ENCODE measurements around the gene LMCD1. TPM values are rescaled to one million over a fixed set of nuclear protein-coding genes. Genes with fewer than 3 reads are reported as not detected.
A peak's percentile ranks its signal among the peaks of the same experiment; 100 is the strongest.

The LMCD1 gene
- total RNA-seq, 1 donor from 2014 or later, result 69.0 TPM

GRCh38 chr3:8617921-8618320 lies 116.3 kb downstream of the LMCD1 start:
- no peak overlapping the region for H3K4me3 ChIP-seq (ENCODE audit: low read depth, low read length)
- DNase-seq (ENCODE audit: low read depth), result no peak
- TF ChIP-seq CTCF (conservative IDR thresholded peaks at IDR 0.05; ENCODE audit: low read depth, low read length), result no peak

- no peak overlapping the region for H3K4me3 ChIP-seq (ENCODE audit: low read depth, low read length)
- TF ChIP-seq CTCF (conservative IDR thresholded peaks at IDR 0.05; ENCODE audit: low read depth, low read length), result no peak
- DNase-seq (ENCODE audit: low read depth), result no peak
Measured at GRCh38 chr3:8618950-8619349, 117.3 kb downstream of the LMCD1 start.

- H3K4me3 ChIP-seq (ENCODE audit: low read depth, low read length), result no peak overlapping the region
- no peak for DNase-seq (ENCODE audit: low read depth)
- no peak for TF ChIP-seq CTCF (conservative IDR thresholded peaks at IDR 0.05; ENCODE audit: low read depth, low read length)
Measured at GRCh38 chr3:8619548-8619947, 117.9 kb downstream of the LMCD1 start.

- no peak overlapping the region for H3K4me3 ChIP-seq (ENCODE audit: low read depth, low read length)
- TF ChIP-seq CTCF (conservative IDR thresholded peaks at IDR 0.05; ENCODE audit: low read depth, low read length), result no peak
- DNase-seq (ENCODE audit: low read depth), result no peak
Measured at GRCh38 chr3:8621141-8621540, 119.5 kb downstream of the LMCD1 start.

- no peak overlapping the region for H3K4me3 ChIP-seq (ENCODE audit: low read depth, low read length)
- no peak for DNase-seq (ENCODE audit: low read depth)
- TF ChIP-seq CTCF (conservative IDR thresholded peaks at IDR 0.05; ENCODE audit: low read depth, low read length), result no peak
Measured at GRCh38 chr3:8621872-8622271, 120.2 kb downstream of the LMCD1 start.

GRCh38 chr3:8622873-8623691 lies 121.5 kb downstream of the LMCD1 start:
- DNase-seq (ENCODE audit: low read depth), result no peak
- H3K4me3 ChIP-seq (ENCODE audit: low read depth, low read length), result peak overlapping the region; percentile 24
- TF ChIP-seq CTCF (conservative IDR thresholded peaks at IDR 0.05; ENCODE audit: low read depth, low read length), result peak; percentile 84

GRCh38 chr3:8623741-8624140 lies 122.1 kb downstream of the LMCD1 start:
- no peak for DNase-seq (ENCODE audit: low read depth)
- TF ChIP-seq CTCF (conservative IDR thresholded peaks at IDR 0.05; ENCODE audit: low read depth, low read length), result no peak
- no peak overlapping the region for H3K4me3 ChIP-seq (ENCODE audit: low read depth, low read length)

All from epithelial cell of proximal tubule (primary cell).